Stimulated activated CD8-positive, alpha-beta memory T cell treated with anti-CD3 and anti-CD28 coated beads, Interleukin-7, amount 100 ng/mL, for 48 hours (primary cell): ENCODE results near the gene VPS29.
"Not testable (repeated sequence)": the region's sequence is repeated elsewhere in the genome, so short reads cannot be mapped to it uniquely, and the experiment has no call there.

Experiments
- DNase-seq, 2 donors: peaks; one replicate each; pipeline ENCODE4 v3.0.0-alpha.2; 2020; ENCODE audit warnings: low read depth in 1 of 2; ENCODE audit errors: extremely low read depth in 1 of 2

Gene VPS29

GRCh38 chr12:110501752-110502738, at the start of gene VPS29, which contains the start of gene RAD9B:
TSS of gene VPS29 (minus strand) at chr12:110502111. CDS start at chr12:110502051, 60 bp downstream.
TSS of gene RAD9B (plus strand) at chr12:110502331. CDS start at chr12:110502338, 7 bp downstream.
- peak; percentile 96 to 99 for DNase-seq

- no peak for DNase-seq
Measured at GRCh38 chr12:110550981-110551380, 49.1 kb upstream of the VPS29 start.

GRCh38 chr12:110549716-110550115, 47.8 kb upstream of the VPS29 start:
- no peak for DNase-seq

GRCh38 chr12:110548678-110549077, 46.8 kb upstream of the VPS29 start:
- no peak for DNase-seq

GRCh38 chr12:110547090-110547489, 45.2 kb upstream of the VPS29 start:
- no peak for DNase-seq

DNA sequence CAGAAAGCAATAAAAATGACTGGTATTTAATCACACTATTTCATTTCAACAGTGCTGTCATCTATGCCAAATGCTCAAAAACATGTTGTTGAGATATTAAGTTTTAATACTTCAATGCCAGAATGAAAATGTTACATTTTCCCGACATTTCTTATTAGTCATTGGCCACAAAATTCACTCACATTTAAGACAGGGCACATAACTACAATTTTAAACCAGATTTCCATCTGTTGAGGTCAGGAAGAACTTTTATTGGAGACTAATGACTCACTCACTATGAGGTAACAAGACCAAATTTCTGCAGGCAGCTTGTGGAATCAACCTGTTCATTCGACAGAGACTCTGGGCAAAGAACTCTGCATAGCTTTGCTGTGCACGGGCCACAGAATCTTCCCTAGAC, 44.4 kb upstream of the VPS29 start:
- no peak for DNase-seq

- no peak for DNase-seq
Measured at GRCh38 chr12:110545812-110546211, 43.9 kb upstream of the VPS29 start.

- not testable (repeated sequence) for DNase-seq
Measured at GRCh38 chr12:110545259-110545658, 43.3 kb upstream of the VPS29 start.

DNA sequence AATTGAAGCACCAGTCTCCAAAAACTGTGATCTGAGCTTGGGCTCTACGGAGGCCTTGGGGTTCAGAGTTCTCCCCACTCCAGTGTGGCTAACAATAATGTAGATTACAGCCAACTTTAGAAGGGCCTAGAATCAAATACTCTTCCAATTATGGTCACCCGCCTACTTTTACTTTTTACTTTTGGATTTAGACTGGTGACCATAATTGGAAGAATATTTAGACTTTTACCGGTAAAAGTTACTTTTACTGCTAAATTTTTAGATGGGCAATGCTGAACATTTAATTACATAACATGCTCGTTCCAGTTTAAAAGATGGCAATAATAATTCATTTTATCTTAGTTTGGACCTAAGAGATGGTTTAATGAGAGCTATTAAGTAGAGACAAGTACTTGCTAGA, 42.1 kb upstream of the VPS29 start:
- DNase-seq: no peak

GRCh38 chr12:110543252-110543959, 41.5 kb upstream of the VPS29 start:
- DNase-seq: no peak

GRCh38 chr12:110540048-110540447, 38.1 kb upstream of the VPS29 start:
- DNase-seq: no peak

GRCh38 chr12:110538869-110539622, 37.1 kb upstream of the VPS29 start:
- no peak for DNase-seq

- DNase-seq: no peak
Measured at GRCh38 chr12:110537605-110538409, 35.9 kb upstream of the VPS29 start.

- no peak for DNase-seq
Measured at GRCh38 chr12:110536834-110537604, 35.1 kb upstream of the VPS29 start.

DNA sequence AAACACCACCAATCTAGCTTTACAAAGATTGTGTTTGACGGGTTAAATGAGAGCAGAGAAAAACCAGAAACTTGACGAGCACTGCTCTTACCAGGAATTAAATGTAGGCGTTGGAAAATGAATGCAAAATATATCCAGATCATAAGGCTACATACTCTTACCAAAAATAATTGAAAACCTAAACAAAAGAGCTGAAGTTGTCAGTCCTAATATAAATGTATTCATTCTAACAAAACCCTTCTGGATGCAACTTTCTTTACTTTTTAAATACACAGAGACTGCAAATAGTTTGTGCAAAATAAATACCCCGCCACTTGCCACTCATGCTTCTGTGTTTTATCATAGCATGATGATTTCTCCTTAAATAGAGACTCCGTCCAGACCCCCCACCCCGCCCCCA, 32.9 kb upstream of the VPS29 start:
- no peak for DNase-seq

- DNase-seq: no peak
Measured at GRCh38 chr12:110533607-110534006, 31.7 kb upstream of the VPS29 start.

DNA sequence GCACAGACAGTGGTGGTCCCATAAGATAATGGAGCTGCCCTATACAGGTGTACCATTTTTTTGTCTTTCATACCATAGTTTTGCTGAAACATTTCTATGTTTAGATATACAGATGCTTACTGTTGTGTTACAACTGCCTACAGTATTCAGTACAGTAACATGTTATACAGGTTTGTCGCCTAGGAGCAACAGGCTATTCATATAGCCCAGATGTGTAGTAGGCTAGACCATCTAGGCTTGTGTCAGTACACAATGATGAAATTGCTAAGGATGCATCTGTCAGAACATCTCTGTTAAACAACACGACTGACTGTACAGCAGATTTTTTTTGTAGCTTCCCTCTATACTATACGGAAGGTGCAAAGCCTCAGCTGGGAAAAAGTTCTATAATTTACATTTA, 30.7 kb upstream of the VPS29 start:
- no peak for DNase-seq

DNA sequence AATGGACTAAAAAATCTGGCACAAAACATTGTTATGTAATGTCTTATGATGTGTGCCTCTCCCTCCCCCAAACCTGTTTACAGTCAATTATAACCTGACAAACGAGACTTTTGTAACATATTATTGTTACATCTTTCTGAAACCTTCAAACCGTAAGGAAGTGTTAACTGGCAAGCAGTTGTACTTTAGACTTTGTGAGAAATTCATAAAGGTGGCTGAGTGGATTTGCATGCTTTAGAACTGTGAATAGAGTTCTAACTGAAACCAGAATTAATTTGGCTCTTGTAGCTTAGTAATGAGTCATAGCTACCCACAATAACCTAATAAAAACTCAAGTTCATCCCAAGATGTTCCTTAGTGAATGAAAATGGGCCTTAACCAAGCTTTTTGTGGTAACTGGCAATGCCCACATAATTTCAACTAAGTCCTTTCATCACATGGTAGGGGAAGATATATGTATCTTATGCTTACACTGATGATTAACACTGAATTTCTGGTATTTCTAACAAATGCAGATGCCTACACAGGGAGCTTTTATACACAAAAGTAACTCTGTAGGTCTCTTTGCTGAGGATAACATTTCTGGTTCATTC, 29.9 kb upstream of the VPS29 start:
- no peak for DNase-seq

- no peak for DNase-seq
Measured at GRCh38 chr12:110530511-110530910, 28.6 kb upstream of the VPS29 start.
